ENCODE results near the gene HES1. TPM values are rescaled to one million over a fixed set of nuclear protein-coding genes. Genes with fewer than 3 reads are reported as not detected.
A peak's percentile ranks its signal among the peaks of the same experiment; 100 is the strongest.
"Not testable (repeated sequence)": the region's sequence is repeated elsewhere in the genome, so short reads cannot be mapped to it uniquely, and the experiment has no call there.

Gene HES1
- total RNA-seq, 1 donor from 2014 or later, result 5.5 TPM

GRCh38 chr3:194139814-194140391 lies 4.0 kb downstream of the HES1 start:
- no peak for DNase-seq (ENCODE audit: low read depth)

- DNase-seq (ENCODE audit: low read depth), result no peak
These were observed 4.8 kb downstream of the HES1 start for GRCh38 chr3:194140520-194141414.

GRCh38 chr3:194141415-194142155 lies 5.6 kb downstream of the HES1 start:
- peak; percentile 80 for DNase-seq (ENCODE audit: low read depth)

GRCh38 chr3:194142156-194142910 lies 6.4 kb downstream of the HES1 start:
- no peak for DNase-seq (ENCODE audit: low read depth)

GRCh38 chr3:194145702-194146101 lies 9.8 kb downstream of the HES1 start:
- DNase-seq (ENCODE audit: low read depth), result no peak

- no peak for DNase-seq (ENCODE audit: low read depth)
These were observed 11.7 kb downstream of the HES1 start for GRCh38 chr3:194147679-194148078.

- no peak for DNase-seq (ENCODE audit: low read depth)
These were observed 12.4 kb downstream of the HES1 start for GRCh38 chr3:194148383-194148782.

GRCh38 chr3:194150252-194150934 lies 14.4 kb downstream of the HES1 start:
- no peak for DNase-seq (ENCODE audit: low read depth)

GRCh38 chr3:194150935-194151302 lies 15.0 kb downstream of the HES1 start:
- DNase-seq (ENCODE audit: low read depth), result not testable (repeated sequence)

- DNase-seq (ENCODE audit: low read depth), result no peak
These were observed 18.4 kb downstream of the HES1 start for GRCh38 chr3:194154346-194154745.

- no peak for DNase-seq (ENCODE audit: low read depth)
These were observed 20.1 kb downstream of the HES1 start for GRCh38 chr3:194156095-194156494.

- DNase-seq (ENCODE audit: low read depth), result no peak
These were observed 23.0 kb downstream of the HES1 start for GRCh38 chr3:194158942-194159439.

- no peak for DNase-seq (ENCODE audit: low read depth)
These were observed 24.2 kb downstream of the HES1 start for GRCh38 chr3:194160158-194160557.

GRCh38 chr3:194161131-194162045 lies 25.4 kb downstream of the HES1 start:
- DNase-seq (ENCODE audit: low read depth), result no peak

- DNase-seq (ENCODE audit: low read depth), result no peak
These were observed 26.2 kb downstream of the HES1 start for GRCh38 chr3:194162070-194162678.

- DNase-seq (ENCODE audit: low read depth), result no peak
These were observed 27.1 kb downstream of the HES1 start for GRCh38 chr3:194162817-194163584.

GRCh38 chr3:194163697-194164096 lies 27.7 kb downstream of the HES1 start:
- no peak for DNase-seq (ENCODE audit: low read depth)

- no peak for DNase-seq (ENCODE audit: low read depth)
These were observed 28.9 kb downstream of the HES1 start for GRCh38 chr3:194164861-194165260.

Data from myocyte (in vitro differentiated cells).